ENCODE data around the gene KATNB1.

DNA sequence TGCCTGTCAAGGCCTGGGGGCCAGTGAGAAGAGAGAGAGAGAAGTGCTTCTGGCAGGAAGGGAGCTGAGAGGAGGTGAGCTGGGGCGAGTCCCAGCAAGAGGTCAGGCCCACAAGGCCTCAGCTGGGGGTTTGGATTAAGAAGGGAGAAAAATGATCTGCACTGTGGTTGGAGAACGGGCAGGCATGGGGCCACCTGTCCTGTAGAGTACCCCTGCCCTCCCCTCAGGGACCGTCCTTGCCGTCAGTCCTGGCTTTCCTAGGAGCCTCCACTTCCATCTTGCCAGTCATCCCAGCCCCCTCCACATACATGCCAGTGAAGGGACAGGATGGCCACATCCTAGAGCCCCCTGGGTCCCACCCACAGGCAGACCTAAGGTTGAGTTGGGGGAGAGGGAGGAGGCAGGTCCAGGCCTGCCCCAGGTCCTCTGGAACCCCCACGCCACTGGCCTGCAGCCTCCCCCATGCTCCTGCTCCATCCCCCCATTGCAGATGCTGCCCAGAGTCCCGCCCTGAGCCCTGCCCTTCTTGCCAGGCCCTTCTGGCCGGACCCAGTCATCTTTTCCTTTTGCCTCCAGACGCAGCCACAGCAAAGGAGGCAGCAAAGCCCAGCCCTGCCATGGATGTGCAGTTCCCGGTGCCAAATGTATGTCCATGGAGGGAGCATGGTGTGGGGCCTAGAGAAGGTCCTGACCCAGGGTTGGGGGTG is 18.9 kb downstream of the KATNB1 start:
- TF ChIP-seq, protein P1, sequence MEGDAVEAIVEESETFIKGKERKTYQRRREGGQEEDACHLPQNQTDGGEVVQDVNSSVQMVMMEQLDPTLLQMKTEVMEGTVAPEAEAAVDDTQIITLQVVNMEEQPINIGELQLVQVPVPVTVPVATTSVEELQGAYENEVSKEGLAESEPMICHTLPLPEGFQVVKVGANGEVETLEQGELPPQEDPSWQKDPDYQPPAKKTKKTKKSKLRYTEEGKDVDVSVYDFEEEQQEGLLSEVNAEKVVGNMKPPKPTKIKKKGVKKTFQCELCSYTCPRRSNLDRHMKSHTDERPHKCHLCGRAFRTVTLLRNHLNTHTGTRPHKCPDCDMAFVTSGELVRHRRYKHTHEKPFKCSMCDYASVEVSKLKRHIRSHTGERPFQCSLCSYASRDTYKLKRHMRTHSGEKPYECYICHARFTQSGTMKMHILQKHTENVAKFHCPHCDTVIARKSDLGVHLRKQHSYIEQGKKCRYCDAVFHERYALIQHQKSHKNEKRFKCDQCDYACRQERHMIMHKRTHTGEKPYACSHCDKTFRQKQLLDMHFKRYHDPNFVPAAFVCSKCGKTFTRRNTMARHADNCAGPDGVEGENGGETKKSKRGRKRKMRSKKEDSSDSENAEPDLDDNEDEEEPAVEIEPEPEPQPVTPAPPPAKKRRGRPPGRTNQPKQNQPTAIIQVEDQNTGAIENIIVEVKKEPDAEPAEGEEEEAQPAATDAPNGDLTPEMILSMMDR (IDR thresholded peaks at IDR 0.05): no peak
- no peak for TF ChIP-seq POLR2A (IDR thresholded peaks at IDR 0.05)

All from thyroid gland (tissue), 4 donors.